Hypothalamus (tissue), 51 donors: ENCODE measurements around the gene CNTNAP1.
A peak's percentile ranks its signal among the peaks of the same experiment; 100 is the strongest.
"Not testable (repeated sequence)": the region's sequence is repeated elsewhere in the genome, so short reads cannot be mapped to it uniquely, and the experiment has no call there.

ENCODE experiments used
- DNase-seq, 51 donors: peaks; one replicate each; lab custom pipeline; 2025; lab: John Stamatoyannopoulos, UW

The CNTNAP1 gene

DNA sequence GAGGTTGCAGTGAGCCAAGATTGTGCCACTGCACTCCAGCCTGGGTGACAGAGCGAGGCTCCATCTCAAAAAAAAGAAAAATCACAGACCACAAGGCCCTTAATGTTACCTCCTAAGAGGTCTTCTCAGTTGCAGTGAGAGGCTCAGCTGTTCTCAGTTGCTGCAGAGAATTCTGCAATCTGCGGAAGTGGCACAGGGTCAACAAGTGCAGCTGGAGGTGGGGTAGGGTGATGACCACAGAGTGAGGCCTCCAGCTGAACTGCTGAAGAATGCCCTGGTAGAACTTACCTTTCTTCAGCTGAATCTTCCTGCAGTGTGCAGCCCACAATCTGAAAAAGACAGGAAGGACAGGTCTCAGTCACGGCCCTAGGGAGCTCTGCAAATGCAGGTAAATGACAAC is 26.3 kb downstream of the CNTNAP1 start:
- no peak for DNase-seq

DNA sequence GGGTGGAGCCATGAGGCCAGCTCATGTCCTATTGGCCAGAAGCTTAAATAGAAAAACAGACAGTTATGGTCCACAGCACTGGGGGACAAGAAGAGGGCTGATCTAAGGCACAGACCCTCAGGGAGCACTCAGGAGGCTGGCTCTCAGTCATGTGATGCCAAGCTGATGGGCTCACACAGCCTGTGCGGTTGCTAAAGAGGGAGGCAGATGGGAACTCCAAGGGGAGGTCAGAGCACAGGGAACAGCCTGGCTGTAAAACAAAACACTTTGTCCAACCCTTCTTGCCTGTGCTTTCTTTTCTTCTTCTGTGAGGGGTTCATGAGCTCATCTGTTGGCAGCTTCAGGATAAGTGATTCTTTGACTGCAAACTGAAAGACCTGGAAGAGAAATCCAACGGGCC is 27.2 kb downstream of the CNTNAP1 start:
- peak in 2 of 51 donors; percentile 26 to 50 for DNase-seq

DNA sequence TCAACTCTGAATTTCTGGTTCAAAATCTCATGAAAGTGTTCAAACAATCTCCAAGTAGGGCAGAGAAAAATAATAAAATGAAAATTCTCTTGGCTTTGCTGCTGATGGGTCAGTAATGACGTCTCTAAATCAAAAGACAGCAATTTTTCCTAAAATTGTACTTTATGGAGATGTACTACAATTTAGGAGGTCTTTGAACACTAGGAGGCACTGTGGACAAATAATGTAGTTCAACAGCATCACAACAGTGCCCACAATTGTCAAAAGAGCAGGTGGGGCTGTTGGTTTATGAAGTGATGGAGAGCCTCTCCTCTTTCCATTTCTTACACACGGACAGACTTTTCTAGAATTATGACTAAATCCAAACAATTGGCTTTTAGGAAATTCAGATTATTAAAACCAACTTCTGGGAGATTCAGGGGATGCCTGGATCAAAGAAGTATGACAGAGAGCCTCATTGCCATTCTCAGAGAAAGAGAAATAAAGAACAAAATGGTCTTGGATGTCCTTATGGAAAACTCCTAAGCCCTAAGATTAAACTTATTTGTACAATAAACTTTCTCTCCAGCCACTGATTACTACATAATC is 38.8 kb downstream of the CNTNAP1 start:
- peak in 11 of 51 donors; percentile 8 to 72 (median 21) for DNase-seq

DNA sequence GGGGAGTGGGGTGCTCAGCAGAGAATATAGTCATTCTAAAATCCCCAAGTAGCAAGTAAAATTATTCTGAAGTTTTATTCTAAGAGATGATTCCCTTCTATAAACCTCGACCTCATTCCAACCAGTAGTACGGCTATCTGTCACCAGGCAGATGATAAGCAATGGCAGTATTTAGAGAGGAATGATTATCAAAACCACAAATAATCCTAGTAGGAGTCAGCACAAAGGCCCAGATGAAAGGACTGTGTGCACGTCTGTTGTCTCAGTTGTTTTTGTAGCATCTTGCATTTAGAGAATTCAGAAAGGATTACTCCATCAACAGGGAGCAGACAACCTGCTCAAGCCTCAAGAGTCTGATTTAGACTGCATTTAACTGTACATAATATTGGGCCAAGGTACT is 41.3 kb downstream of the CNTNAP1 start:
- DNase-seq = no peak

DNA sequence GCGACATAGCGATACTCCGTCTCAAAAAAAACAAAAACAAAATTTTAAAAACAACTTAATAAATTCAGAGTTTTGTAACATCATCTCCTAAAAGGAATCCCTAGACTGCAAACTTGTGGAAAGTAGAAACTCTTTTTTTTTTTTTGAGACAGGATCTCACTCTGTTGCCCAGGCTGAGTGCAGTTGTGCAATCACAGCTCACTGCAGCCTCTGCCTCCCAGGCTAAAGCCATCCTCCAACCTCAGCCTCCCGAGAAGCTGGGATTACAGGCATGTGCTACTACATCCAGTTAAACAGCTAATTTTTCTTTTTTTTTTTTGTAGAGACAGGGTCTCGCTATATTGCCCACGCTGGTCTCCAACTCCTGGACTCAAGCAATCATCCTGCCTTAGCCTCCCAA is 42.8 kb downstream of the CNTNAP1 start:
- no peak for DNase-seq

DNA sequence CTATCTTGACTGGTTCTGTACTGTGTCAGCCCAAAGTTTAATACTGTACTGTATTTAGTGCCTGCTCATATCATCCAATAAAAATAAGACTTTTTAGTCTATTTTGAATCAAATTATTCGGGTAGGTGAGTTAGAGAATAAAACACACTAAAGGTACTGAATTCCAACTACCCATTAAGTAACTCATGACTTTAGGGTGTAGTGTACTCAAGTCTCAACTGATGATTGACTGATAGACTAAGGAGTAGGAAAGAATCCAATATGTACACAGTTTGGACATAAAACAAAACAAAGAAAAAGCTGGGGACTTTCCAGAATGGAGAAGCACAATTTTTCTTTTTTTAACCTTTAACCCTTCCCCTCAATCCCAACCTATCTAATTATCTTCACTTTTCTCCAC is 58.4 kb downstream of the CNTNAP1 start:
- no peak for DNase-seq

DNA sequence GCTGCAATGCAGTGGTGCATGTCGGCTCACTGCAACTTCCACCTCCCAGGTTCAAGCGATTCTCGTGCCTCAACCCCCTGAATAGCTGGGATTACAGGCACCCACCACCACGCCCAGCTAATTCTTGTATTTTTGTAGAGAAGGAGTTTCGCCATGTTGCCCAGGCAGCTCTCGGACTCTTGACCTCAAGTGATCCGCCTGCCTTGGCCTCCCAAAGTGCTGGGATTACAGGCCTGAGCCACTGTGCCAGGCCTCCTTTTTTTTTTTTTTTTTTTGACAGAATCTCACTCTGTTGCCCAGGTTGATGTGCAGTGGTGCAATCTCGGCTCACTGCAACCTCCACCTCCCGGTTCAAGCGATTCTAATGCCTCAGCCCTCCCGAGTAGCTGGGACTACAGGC is 60.6 kb downstream of the CNTNAP1 start:
- not testable (repeated sequence) for DNase-seq

DNA sequence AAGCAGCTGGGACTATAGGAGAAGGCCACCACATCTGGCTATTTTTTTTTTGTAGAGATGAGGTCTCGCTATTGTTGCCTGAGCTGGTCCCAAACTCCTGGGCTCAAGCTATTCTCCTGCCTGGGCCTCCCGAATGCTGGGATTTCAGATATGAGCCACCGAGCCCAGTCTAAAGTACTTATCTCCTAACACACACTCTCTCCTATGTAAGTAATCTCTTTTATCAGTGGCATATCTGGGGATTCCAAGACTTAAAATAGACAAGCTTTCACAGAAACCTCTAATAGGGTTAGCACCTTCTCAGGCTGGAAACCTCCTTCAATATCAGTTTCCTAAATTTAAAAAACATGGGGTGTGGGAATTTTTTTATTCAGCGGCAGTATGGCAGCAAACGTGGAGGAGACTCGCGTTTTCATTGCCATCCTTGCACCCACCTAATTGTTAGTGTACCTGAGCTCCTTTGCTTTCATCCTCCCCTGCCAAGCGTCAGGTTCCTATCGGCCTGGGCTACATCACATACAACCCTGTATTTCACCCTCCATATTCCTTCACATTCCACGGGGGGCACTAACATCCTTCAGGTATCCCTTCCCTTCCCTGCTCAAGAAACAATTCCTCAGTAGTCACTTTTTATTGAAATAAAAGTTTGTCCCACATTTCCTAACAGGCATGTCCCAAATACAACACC is 61.4 kb downstream of the CNTNAP1 start:
- DNase-seq = no peak

DNA sequence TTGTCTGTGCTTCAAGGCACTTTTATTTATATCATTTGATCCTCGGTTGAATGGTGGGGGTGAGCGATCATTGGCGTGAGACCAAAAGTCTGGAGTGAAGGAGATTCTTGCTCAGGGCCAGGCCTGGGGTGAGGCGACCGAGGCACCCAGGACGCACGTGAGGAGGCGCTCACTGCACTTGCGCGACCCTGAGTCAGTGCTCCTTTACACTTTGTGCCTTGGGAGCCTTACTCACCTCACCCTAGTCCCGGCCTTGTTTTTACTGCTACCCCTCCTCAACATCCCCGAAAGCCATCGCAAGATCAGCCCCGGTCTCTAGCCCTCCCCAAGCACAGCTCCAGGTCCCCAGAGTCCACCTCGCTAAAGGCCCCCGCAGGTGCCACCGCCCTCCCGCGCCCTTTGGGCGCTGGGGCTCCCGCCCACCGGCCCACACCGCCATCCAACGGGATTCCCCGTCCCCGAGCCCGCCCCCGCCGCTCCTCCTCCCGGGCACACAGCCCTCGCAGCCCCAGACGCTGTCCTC is 62.0 kb downstream of the CNTNAP1 start:
- DNase-seq = peak in 33 of 51 donors; percentile 26 to 90 (median 76)

DNA sequence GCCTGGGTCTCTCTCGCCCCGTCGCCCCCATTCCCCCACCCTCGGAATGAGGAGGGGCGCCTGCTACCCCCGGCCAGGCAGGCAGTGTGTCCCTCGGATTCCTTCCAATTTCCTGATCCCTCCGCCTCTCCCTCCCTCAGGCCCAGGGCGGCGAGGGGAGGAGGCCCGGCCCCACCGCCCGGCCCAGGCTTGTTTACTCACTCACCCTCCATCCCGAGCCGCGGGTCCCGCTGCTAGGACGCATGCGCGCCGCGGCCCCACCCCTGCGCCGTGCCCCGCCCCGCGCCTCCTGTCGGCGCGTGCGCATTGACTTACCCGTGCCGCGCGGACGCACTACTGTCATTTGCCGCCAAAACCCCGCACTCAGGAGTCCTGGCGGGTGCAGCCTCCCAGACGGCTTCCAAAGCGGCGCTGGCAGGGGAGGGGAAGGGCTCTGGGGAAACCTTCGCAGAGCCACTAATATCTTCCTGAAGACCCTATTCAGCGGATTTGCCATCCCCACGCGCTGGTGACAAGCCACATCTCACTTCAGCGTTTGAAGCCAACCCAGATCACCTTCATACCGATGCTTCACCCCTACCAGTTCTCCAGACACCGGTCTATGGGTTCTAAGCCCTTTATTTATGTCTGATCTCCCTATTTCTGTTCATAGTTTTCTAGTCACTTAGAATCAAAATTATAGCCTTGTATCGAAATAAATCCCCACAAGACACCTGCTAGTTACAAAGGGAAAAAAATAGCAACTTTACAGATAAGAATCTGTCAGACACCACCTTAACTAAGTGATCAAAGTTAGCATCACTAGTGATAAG is 62.7 kb downstream of the CNTNAP1 start, which contains the start of gene EZH1:
EZH1 (minus strand) TSS at position 235 of the 812 bp plus-strand sequence. CDS start 16,099 bp downstream, outside the sequence.
- DNase-seq = peak; percentile 54 to 92 (median 82)

DNA sequence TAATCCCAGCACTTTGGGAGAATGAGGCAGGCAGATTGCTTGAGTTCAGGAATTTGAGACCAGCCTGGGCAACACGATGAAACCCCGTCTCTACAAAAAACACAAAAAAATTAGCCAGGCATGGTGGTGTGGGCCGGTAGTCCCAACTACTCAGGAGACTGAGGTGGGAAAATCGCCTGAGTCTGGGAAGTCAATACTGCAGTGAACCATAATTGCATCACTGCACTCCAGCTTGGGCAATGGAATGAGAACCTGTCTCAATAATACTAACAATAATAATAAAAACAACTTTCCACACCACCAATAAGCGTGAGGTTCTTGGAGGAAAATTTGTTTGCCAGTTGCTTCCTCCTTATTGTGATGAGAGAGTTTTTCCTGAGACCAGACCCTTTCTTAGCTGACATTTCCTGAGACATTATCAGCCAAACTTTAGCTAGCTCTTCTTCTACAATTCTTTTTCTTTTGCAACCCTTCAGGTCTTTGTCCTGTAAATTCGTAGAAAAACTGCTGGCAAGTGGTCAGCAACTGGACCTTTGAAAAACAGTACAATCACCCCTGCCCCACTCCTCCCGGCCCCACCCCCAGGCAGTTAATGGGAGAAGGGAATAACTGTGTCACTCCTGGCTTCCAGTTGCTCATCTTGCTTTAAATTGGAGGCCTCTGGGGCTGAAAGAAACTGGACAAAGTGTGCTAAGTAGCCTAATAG is 66.0 kb downstream of the CNTNAP1 start:
- no peak for DNase-seq

DNA sequence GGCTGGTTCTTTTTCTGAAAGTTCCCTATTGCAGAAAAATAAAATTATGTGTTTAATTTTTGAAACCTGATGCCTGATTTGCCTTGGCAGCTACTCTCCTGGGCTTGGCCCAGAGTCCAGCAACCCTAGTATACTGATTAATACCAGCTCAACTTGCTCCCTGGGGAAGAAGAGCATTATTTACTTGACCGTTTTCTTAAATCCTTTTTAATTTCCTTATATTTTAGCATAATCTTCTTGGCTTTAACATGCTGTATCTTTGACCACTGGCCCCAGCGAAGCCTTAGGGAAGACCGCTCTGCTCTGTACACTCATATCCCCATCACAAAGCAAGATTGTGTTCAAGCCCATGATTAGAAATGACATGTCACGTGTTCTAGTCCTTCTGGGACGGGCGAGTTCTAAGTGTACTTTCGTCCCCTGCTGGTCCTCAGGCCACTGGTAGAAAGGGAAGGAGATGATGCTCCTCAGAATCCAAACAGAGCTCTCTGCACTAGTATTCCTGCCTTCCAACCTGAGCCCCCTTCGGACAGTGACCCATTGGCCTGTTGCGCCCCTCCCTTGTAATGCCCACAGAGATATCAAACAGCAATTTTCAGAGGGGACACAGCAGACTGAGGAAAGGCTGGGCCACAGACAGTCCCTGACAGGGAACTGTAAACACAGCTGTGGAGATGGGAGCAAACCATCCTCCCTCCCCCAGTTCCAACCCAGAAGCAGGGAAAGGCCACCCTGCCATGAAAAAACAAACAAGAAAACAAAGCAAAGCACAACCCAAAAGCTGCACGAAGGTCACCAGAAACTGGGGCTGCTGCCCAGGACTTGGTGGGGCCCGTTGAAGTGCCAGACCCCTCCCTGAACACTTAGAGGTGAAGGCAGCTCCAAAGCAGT is 66.8 kb downstream of the CNTNAP1 start:
- peak in 3 of 51 donors; percentile 11 to 47 (median 20) for DNase-seq
